ENCODE measurements around the gene ENHO. TPM values are rescaled to one million over a fixed set of nuclear protein-coding genes. Genes with fewer than 3 reads are reported as not detected.

The ENHO gene
- total and polyA plus RNA-seq, 2 donors (not counting 1 experiment from before 2014, with no cell fraction given), result not detected

GRCh38 chr9:34570809-34571480 is 48.2 kb upstream of the ENHO start:
- peaks cover 16% of the 10 kb centered on the region for H3K27me3 ChIP-seq (ENCODE audit: control insufficient read depth, insufficient read depth, low read length)
- H3K36me3 ChIP-seq (ENCODE audit: control insufficient read depth, insufficient read depth, low read length), result no peaks in the 10 kb centered on the region
- no peaks in the 10 kb centered on the region for H4K20me1 ChIP-seq (ENCODE audit: control insufficient read depth, extremely low read depth, insufficient read depth, low read length)
- H3K79me2 ChIP-seq (ENCODE audit: control insufficient read depth, insufficient read depth, low read length), result no peaks in the 10 kb centered on the region
- no peaks in the 10 kb centered on the region for H3K4me1 ChIP-seq (ENCODE audit: control insufficient read depth, extremely low read depth, insufficient read depth, low read length)
- H3K27ac ChIP-seq (ENCODE audit: insufficient read depth, low read length), result no peak overlapping the region
- no peak overlapping the region for H3K4me3 ChIP-seq (replicated peaks in 1 of 4; ENCODE audit: control extremely low read depth in 1 of 4, insufficient read depth in 1 of 4, low read depth in 3 of 4, low read length in 4 of 4)
- DNase-seq (ENCODE audit: low read depth in 2 of 2), result no peak
- H2AFZ ChIP-seq (ENCODE audit: low read length), result no peak overlapping the region
- H3K9me3 ChIP-seq (ENCODE audit: control insufficient read depth, insufficient read depth, low read depth, low read length), result no peaks in the 10 kb centered on the region
- H3K9ac ChIP-seq (ENCODE audit: insufficient read depth, low read length), result no peak overlapping the region
- TF ChIP-seq EZH2 (IDR thresholded peaks at IDR 0.05; ENCODE audit: low read length, missing control alignments) (no peak), CTCF (conservative IDR thresholded peaks at IDR 0.05 in 1 of 2, IDR thresholded peaks at IDR 0.05 in 1 of 2; ENCODE audit: low read depth in 1 of 2, low read length in 2 of 2) (no peak)
- no peak overlapping the region for H3K4me2 ChIP-seq (ENCODE audit: extremely low read depth, insufficient read depth, low read length)

GRCh38 chr9:34570376-34570775 is 47.6 kb upstream of the ENHO start:
- no peak for DNase-seq (ENCODE audit: low read depth in 2 of 2)
- Histone ChIP-seq H3K9ac (ENCODE audit: insufficient read depth, low read length) (no peak overlapping the region), H3K36me3 (ENCODE audit: control insufficient read depth, insufficient read depth, low read length) (no peaks in the 10 kb centered on the region), H3K79me2 (ENCODE audit: control insufficient read depth, insufficient read depth, low read length) (no peaks in the 10 kb centered on the region), H3K9me3 (ENCODE audit: control insufficient read depth, insufficient read depth, low read depth, low read length) (no peaks in the 10 kb centered on the region), H3K4me2 (ENCODE audit: extremely low read depth, insufficient read depth, low read length) (no peak overlapping the region), H3K27me3 (ENCODE audit: control insufficient read depth, insufficient read depth, low read length) (peaks cover 16% of the 10 kb centered on the region), H3K27ac (ENCODE audit: insufficient read depth, low read length) (no peak overlapping the region), H4K20me1 (ENCODE audit: control insufficient read depth, extremely low read depth, insufficient read depth, low read length) (no peaks in the 10 kb centered on the region), H3K4me1 (ENCODE audit: control insufficient read depth, extremely low read depth, insufficient read depth, low read length) (no peaks in the 10 kb centered on the region), H3K4me3 (replicated peaks in 1 of 4; ENCODE audit: control extremely low read depth in 1 of 4, insufficient read depth in 1 of 4, low read depth in 3 of 4, low read length in 4 of 4) (no peak overlapping the region), H2AFZ (ENCODE audit: low read length) (no peak overlapping the region)
- no peak for TF ChIP-seq CTCF (conservative IDR thresholded peaks at IDR 0.05 in 1 of 2, IDR thresholded peaks at IDR 0.05 in 1 of 2; ENCODE audit: low read depth in 1 of 2, low read length in 2 of 2)
- no peak for TF ChIP-seq EZH2 (IDR thresholded peaks at IDR 0.05; ENCODE audit: low read length, missing control alignments)

- H2AFZ ChIP-seq (ENCODE audit: low read length), result no peak overlapping the region
- no peak for DNase-seq (ENCODE audit: low read depth in 2 of 2)
- no peaks in the 10 kb centered on the region for H3K36me3 ChIP-seq (ENCODE audit: control insufficient read depth, insufficient read depth, low read length)
- TF ChIP-seq CTCF (conservative IDR thresholded peaks at IDR 0.05 in 1 of 2, IDR thresholded peaks at IDR 0.05 in 1 of 2; ENCODE audit: low read depth in 1 of 2, low read length in 2 of 2) (no peak), EZH2 (IDR thresholded peaks at IDR 0.05; ENCODE audit: low read length, missing control alignments) (no peak)
- no peak overlapping the region for H3K4me2 ChIP-seq (ENCODE audit: extremely low read depth, insufficient read depth, low read length)
- H3K4me1 ChIP-seq (ENCODE audit: control insufficient read depth, extremely low read depth, insufficient read depth, low read length), result no peaks in the 10 kb centered on the region
- H3K27ac ChIP-seq (ENCODE audit: insufficient read depth, low read length), result no peak overlapping the region
- H3K9ac ChIP-seq (ENCODE audit: insufficient read depth, low read length), result no peak overlapping the region
- H3K79me2 ChIP-seq (ENCODE audit: control insufficient read depth, insufficient read depth, low read length), result no peaks in the 10 kb centered on the region
- no peak overlapping the region for H3K4me3 ChIP-seq (replicated peaks in 1 of 4; ENCODE audit: control extremely low read depth in 1 of 4, insufficient read depth in 1 of 4, low read depth in 3 of 4, low read length in 4 of 4)
- H3K27me3 ChIP-seq (ENCODE audit: control insufficient read depth, insufficient read depth, low read length), result peaks cover 16% of the 10 kb centered on the region
- no peaks in the 10 kb centered on the region for H4K20me1 ChIP-seq (ENCODE audit: control insufficient read depth, extremely low read depth, insufficient read depth, low read length)
- H3K9me3 ChIP-seq (ENCODE audit: control insufficient read depth, insufficient read depth, low read depth, low read length), result no peaks in the 10 kb centered on the region
These were observed 46.0 kb upstream of the ENHO start for GRCh38 chr9:34568774-34569173.
